IMR-90 (cell line): ENCODE data around the gene CERK. TPM values are rescaled to one million over a fixed set of nuclear protein-coding genes. Genes with fewer than 3 reads are reported as not detected.

ENCODE experiments used
- ATAC-seq: fragments of 200-7000 bp; cut with Tn5 transposase; 2 replicates; pipeline ENCODE4 v1.9.1; 2020; ENCODE audit warnings: low read depth, mild to moderate bottlenecking, moderate library complexity
- BruUV-seq: library from RNA; stranded (reverse); fragments of 400-500 nt; replicated peaks from 2 replicates; lab custom pipeline; 2021; lab: Mats Ljungman, UMichigan
- CTCF ChIA-PET: fragments of 300-600 bp; formaldehyde crosslinking; extraction: SDS; loops from one replicate; lab custom pipeline; 2021; ENCODE audit warnings: antibody characterized with exemption; lab: Yijun Ruan, JAX
- POLR2A ChIA-PET: fragments of 300-600 bp; sonication (Branson Sonifier 250); formaldehyde crosslinking; loops from one replicate; lab custom pipeline; 2022; ENCODE audit warnings: antibody characterized with exemption; ENCODE audit not compliant: unreplicated experiment; lab: Charles Lee
- DNase-seq: peaks from one replicate; pipeline ENCODE4 v3.0.0; 2013
- H2AFZ ChIP-seq: replicated peaks from 2 replicates; pipeline ENCODE3; 2013; ENCODE audit warnings: low read length, mild to moderate bottlenecking; ENCODE audit not compliant: poor library complexity
- H2AK5ac ChIP-seq: 2 replicates; pipeline ENCODE4 v1.6.1; 2013; ENCODE audit warnings: low read depth, low read length, inconsistent platforms
- H2AK9ac ChIP-seq: replicated peaks from 2 replicates; pipeline ENCODE3; 2013; ENCODE audit warnings: mild to moderate bottlenecking, low read depth, low read length, moderate library complexity; ENCODE audit not compliant: poor library complexity
- H2BK120ac ChIP-seq: 2 replicates; pipeline ENCODE4 v1.6.1; 2013; ENCODE audit warnings: low read depth, low read length, inconsistent platforms
- H2BK15ac ChIP-seq: 3 replicates; pipeline ENCODE4 v1.6.1; 2013; ENCODE audit warnings: low read depth, low read length, inconsistent platforms
- H2BK20ac ChIP-seq: 2 replicates; pipeline ENCODE4 v1.6.1; 2013; ENCODE audit warnings: low read depth, mild to moderate bottlenecking, inconsistent platforms, low read length, moderate library complexity
- H2BK5ac ChIP-seq: 2 replicates; pipeline ENCODE4 v1.6.1; 2013; ENCODE audit warnings: mild to moderate bottlenecking, low read depth, low read length, inconsistent platforms; ENCODE audit not compliant: poor library complexity, severe bottlenecking
- H3K14ac ChIP-seq: replicated peaks from 2 replicates; pipeline ENCODE4 v1.6.1; 2013; ENCODE audit warnings: low read depth, low read length, inconsistent platforms
- H3K18ac ChIP-seq: 2 replicates; pipeline ENCODE4 v1.6.1; 2013; ENCODE audit warnings: low read depth, low read length, control low read depth
- H3K23ac ChIP-seq: 2 replicates; pipeline ENCODE4 v1.6.1; 2013; ENCODE audit warnings: low read depth, low read length, inconsistent platforms
- H3K27ac ChIP-seq: 2 replicates; pipeline ENCODE4 v1.5.1; 2013; ENCODE audit warnings: mild to moderate bottlenecking, control low read depth, low read length; ENCODE audit not compliant: insufficient read depth
- H3K27me3 ChIP-seq: 2 replicates; pipeline ENCODE4 v1.6.1; 2013; ENCODE audit warnings: low read length; ENCODE audit not compliant: control insufficient read depth, insufficient read depth
- H3K36me3 ChIP-seq: 2 replicates; pipeline ENCODE4 v1.6.1; 2013; ENCODE audit warnings: low read length, mixed read lengths; ENCODE audit not compliant: control insufficient read depth, insufficient read depth
- H3K4ac ChIP-seq: 2 replicates; pipeline ENCODE4 v1.6.1; 2013; ENCODE audit warnings: low read depth, low read length, inconsistent platforms
- H3K4me1 ChIP-seq: 2 replicates; pipeline ENCODE4 v1.6.1; 2013; ENCODE audit warnings: low read length, mixed read lengths; ENCODE audit not compliant: control insufficient read depth, insufficient read depth
- H3K4me2 ChIP-seq: 2 replicates; pipeline ENCODE4 v1.6.1; 2013; ENCODE audit warnings: low read depth, mild to moderate bottlenecking, control low read depth, low read length, moderate library complexity
- H3K4me3 ChIP-seq: 2 replicates; pipeline ENCODE4 v1.5.1; 2013; ENCODE audit warnings: low read depth, mild to moderate bottlenecking, control low read depth, low read length, moderate library complexity; ENCODE audit not compliant: insufficient read depth
- H3K56ac ChIP-seq: 2 replicates; pipeline ENCODE4 v1.6.1; 2013; ENCODE audit warnings: low read length, inconsistent platforms; ENCODE audit not compliant: insufficient read depth; ENCODE audit errors: extremely low read depth
- H3K79me1 ChIP-seq, 2 experiments: 2 replicates each; pipeline ENCODE4 v1.6.1; 2013; ENCODE audit warnings: low read length in 2 of 2, inconsistent platforms in 1 of 2, low read depth in 1 of 2
- H3K9ac ChIP-seq: 2 replicates; pipeline ENCODE4 v1.6.1; 2013; ENCODE audit warnings: low read depth, low read length, control low read depth
- H3K9me1 ChIP-seq: 2 replicates; pipeline ENCODE4 v1.6.1; 2013; ENCODE audit warnings: low read length, inconsistent platforms; ENCODE audit not compliant: insufficient read depth
- H3K9me3 ChIP-seq: 2 replicates; pipeline ENCODE4 v1.6.1; 2013; ENCODE audit warnings: low read length; ENCODE audit not compliant: control insufficient read depth, insufficient read depth
- H4K20me1 ChIP-seq: 2 replicates; pipeline ENCODE4 v1.6.1; 2013; ENCODE audit warnings: low read length, inconsistent platforms; ENCODE audit not compliant: insufficient read depth
- H4K5ac ChIP-seq: 2 replicates; pipeline ENCODE4 v1.6.1; 2013; ENCODE audit warnings: mild to moderate bottlenecking, low read depth, low read length, control low read depth
- H4K8ac ChIP-seq, 2 experiments: 2 replicates each; pipeline ENCODE4 v1.6.1; 2013; ENCODE audit warnings: low read depth in 2 of 2, low read length in 2 of 2, control low read depth in 1 of 2, inconsistent platforms in 1 of 2
- H4K91ac ChIP-seq: 2 replicates; pipeline ENCODE4 v1.6.1; 2013; ENCODE audit warnings: low read depth, low read length, inconsistent platforms; ENCODE audit not compliant: insufficient read depth
- BHLHE40 ChIP-seq: fragments of 150-350 bp; IDR thresholded peaks from 2 replicates; pipeline ENCODE4 v1.6.1; 2016; ENCODE audit warnings: mild to moderate bottlenecking, low read depth, low read length
- CEBPB ChIP-seq: IDR thresholded peaks from 2 replicates; pipeline ENCODE4 v1.6.1; 2012; ENCODE audit warnings: low read depth, low read length, improper control_type of control experiment
- CHD1 ChIP-seq: IDR thresholded peaks from 2 replicates; pipeline ENCODE4 v1.6.1; 2012; ENCODE audit warnings: low read depth, low read length, improper control_type of control experiment
- ELK1 ChIP-seq: fragments of 150-350 bp; IDR thresholded peaks from 2 replicates; pipeline ENCODE4 v1.6.1; 2016; ENCODE audit warnings: low read depth, mild to moderate bottlenecking, low read length, moderate library complexity, borderline replicate concordance
- FOS ChIP-seq: fragments of 150-350 bp; IDR thresholded peaks from 2 replicates; pipeline ENCODE4 v1.6.1; 2016; ENCODE audit warnings: low read depth, low read length
- MAZ ChIP-seq: IDR thresholded peaks from 2 replicates; pipeline ENCODE4 v1.6.1; 2012; ENCODE audit warnings: low read depth, mild to moderate bottlenecking, low read length, improper control_type of control experiment, moderate library complexity, borderline replicate concordance
- MXI1 ChIP-seq: IDR thresholded peaks from 2 replicates; pipeline ENCODE4 v1.6.1; 2012; ENCODE audit warnings: low read depth, mild to moderate bottlenecking, low read length, moderate library complexity, borderline replicate concordance
- NFE2L2 ChIP-seq: fragments of 150-350 bp; IDR thresholded peaks from 2 replicates; pipeline ENCODE4 v1.6.1; 2016; ENCODE audit warnings: low read depth, mild to moderate bottlenecking, low read length
- POLR2A ChIP-seq: IDR thresholded peaks from 2 replicates; pipeline ENCODE4 v1.6.1; 2012; ENCODE audit warnings: mild to moderate bottlenecking, low read depth, low read length
- RAD21 ChIP-seq: IDR thresholded peaks from 2 replicates; pipeline ENCODE4 v1.6.1; 2012; ENCODE audit warnings: low read length, improper control_type of control experiment
- RCOR1 ChIP-seq: IDR thresholded peaks from 2 replicates; pipeline ENCODE4 v1.6.1; 2012; ENCODE audit warnings: mild to moderate bottlenecking, low read length, improper control_type of control experiment; ENCODE audit not compliant: insufficient replicate concordance
- RFX5 ChIP-seq: IDR thresholded peaks from 2 replicates; pipeline ENCODE4 v1.8.0; 2012; ENCODE audit warnings: low read depth, mild to moderate bottlenecking, low read length, moderate library complexity
- SMC3 ChIP-seq: fragments of 150-350 bp; IDR thresholded peaks from 2 replicates; pipeline ENCODE4 v1.6.1; 2016; ENCODE audit warnings: low read depth, mild to moderate bottlenecking, antibody characterized with exemption, low read length, moderate library complexity
- USF2 ChIP-seq: fragments of 150-350 bp; IDR thresholded peaks from 2 replicates; pipeline ENCODE4 v1.6.1; 2017; ENCODE audit warnings: mild to moderate bottlenecking, antibody characterized with exemption, low read length, low read depth
- WGBS, 2 experiments: methylation state at CpG; one replicate each; pipeline versions ENCODE4 v1.1.5 to v1.1.7; 2013; ENCODE audit warnings: missing lambda C conversion rate in 2 of 2; ENCODE audit not compliant: insufficient read length in 1 of 2; ENCODE audit errors: extremely low coverage in 2 of 2; 5-methylcytosine and 5-hydroxymethylcytosine counted together
- dilution Hi-C: fragments of 300-500 bp; cut with HindIII; formaldehyde crosslinking; loops from one replicate; pipeline ENCODE4 v1.14.3; 2018; ENCODE audit warnings: low sequenced_read_pairs; ENCODE audit not compliant: unreplicated experiment
- in situ Hi-C: fragments of 300-500 bp; cut with MboI; formaldehyde crosslinking; loops from 3 replicates; pipeline ENCODE4 v1.14.3; 2019; ENCODE audit warnings: low sequenced_read_pairs, inconsistent platforms, mixed read lengths
- intact Hi-C: fragments of 100-400 bp; cut with micrococcal nuclease; formaldehyde crosslinking; loops from 2 replicates; pipeline ENCODE4 v1.10.0; 2022
- polyA plus RNA-seq, 3 experiments: library from polyadenylated mRNA; depleted of rRNA; stranded (reverse); fragments of >200 nt; gene quantifications; 2 replicates each; pipeline ENCODE4 v1.2.3, GENCODE V29; 2012; ENCODE audit warnings: low replicate concordance in 1 of 3
- total RNA-seq: library from RNA; depleted of rRNA; stranded (reverse); fragments of >200 nt; gene quantifications from 2 replicates; pipeline ENCODE4 v1.2.3, GENCODE V29; 2012
- TF ChIP-seq, protein P1 (sequence below): conservative IDR thresholded peaks from 2 replicates; pipeline ENCODE4 v1.5.1; 2012; ENCODE audit warnings: mild to moderate bottlenecking, low read depth, low read length, improper control_type of control experiment

CERK gene
- total and polyA plus RNA-seq, 2 of the 4 experiments (the other 2 are of a cell fraction): 25.3 to 38.7 TPM

- Histone ChIP-seq H3K4me1 (no peaks in the 10 kb centered on the region), H3K18ac (no peak overlapping the region), H4K20me1 (peaks cover 40% of the 10 kb centered on the region), H3K27ac (no peak overlapping the region), H4K91ac (no peak overlapping the region), H4K8ac (no peak overlapping the region), H2AK5ac (no peak overlapping the region), H3K4ac (no peak overlapping the region), H3K9ac (no peak overlapping the region), H3K9me3 (no peaks in the 10 kb centered on the region), H3K23ac (no peak overlapping the region), H2BK20ac (no peak overlapping the region), H2BK15ac (no peak overlapping the region), H3K4me2 (no peak overlapping the region), H2BK5ac (no peak overlapping the region), H3K27me3 (no peaks in the 10 kb centered on the region), H3K36me3 (peaks cover 45% of the 10 kb centered on the region), H3K79me1 (peaks cover 21 to 70% of the 10 kb centered on the region in 2 experiments), H3K14ac (no peak overlapping the region), H3K56ac (no peak overlapping the region), H3K4me3 (no peak overlapping the region), H3K9me1 (peaks cover 6% of the 10 kb centered on the region), H2BK120ac (no peak overlapping the region), H2AFZ (no peak overlapping the region), H2AK9ac (no peak overlapping the region), H4K5ac (no peak overlapping the region)
- CTCF ChIA-PET: interaction anchor here (0.6 kb wide), 3 partner anchors 109 to 1770 kb away, joined by 3 read pairs; no protein-coding TSS in a partner anchor
- TF ChIP-seq NFE2L2: no peak
- TF ChIP-seq MAZ: no peak
- no peak for TF ChIP-seq ELK1
- TF ChIP-seq POLR2A: no peak
- TF ChIP-seq CEBPB: no peak
- TF ChIP-seq RAD21: no peak
- TF ChIP-seq FOS: no peak
- no peak for TF ChIP-seq USF2
- TF ChIP-seq CHD1: no peak
- TF ChIP-seq BHLHE40: no peak
- TF ChIP-seq SMC3: no peak
- TF ChIP-seq, protein P1, sequence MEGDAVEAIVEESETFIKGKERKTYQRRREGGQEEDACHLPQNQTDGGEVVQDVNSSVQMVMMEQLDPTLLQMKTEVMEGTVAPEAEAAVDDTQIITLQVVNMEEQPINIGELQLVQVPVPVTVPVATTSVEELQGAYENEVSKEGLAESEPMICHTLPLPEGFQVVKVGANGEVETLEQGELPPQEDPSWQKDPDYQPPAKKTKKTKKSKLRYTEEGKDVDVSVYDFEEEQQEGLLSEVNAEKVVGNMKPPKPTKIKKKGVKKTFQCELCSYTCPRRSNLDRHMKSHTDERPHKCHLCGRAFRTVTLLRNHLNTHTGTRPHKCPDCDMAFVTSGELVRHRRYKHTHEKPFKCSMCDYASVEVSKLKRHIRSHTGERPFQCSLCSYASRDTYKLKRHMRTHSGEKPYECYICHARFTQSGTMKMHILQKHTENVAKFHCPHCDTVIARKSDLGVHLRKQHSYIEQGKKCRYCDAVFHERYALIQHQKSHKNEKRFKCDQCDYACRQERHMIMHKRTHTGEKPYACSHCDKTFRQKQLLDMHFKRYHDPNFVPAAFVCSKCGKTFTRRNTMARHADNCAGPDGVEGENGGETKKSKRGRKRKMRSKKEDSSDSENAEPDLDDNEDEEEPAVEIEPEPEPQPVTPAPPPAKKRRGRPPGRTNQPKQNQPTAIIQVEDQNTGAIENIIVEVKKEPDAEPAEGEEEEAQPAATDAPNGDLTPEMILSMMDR: no peak
- TF ChIP-seq RCOR1: no peak
- TF ChIP-seq MXI1: no peak
- no peak for TF ChIP-seq RFX5
- DNase-seq (no peak), ATAC-seq (no peak)
- dilution Hi-C loops: no loop called here
- no TSS peak for BruUV-seq
- intact Hi-C loops: no loop called here
- in situ Hi-C loops: no loop called here
- 89% methylated on average over 8 of the region's 16 CpGs; no CpG with 5 or more reads in 1 of the 2 experiments for WGBS, 2 experiments
- POLR2A ChIA-PET: no interaction called here
Measured at GRCh38 chr22:46721501-46722085, 16.5 kb downstream of the CERK start.
